Measurements from ENCODE around the gene HAPLN3. TPM values are rescaled to one million over a fixed set of nuclear protein-coding genes. Genes with fewer than 3 reads are reported as not detected.

HAPLN3 gene
- total RNA-seq, 4 donors from 2014 or later, result 17.9 to 34.8 (median 23.1) TPM

DNA sequence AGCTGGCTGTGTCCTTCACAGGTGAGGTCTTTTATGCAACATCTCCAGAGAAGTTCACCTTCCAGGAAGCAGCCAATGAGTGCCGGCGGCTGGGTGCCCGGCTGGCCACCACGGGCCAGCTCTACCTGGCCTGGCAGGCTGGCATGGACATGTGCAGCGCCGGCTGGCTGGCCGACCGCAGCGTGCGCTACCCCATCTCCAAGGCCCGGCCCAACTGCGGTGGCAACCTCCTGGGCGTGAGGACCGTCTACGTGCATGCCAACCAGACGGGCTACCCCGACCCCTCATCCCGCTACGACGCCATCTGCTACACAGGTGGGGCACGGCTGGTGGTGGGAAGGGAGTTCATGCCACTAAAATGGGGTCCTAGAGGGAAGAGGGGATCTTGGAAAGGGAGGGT is 52.0 kb downstream of the HAPLN3 start:
- Histone ChIP-seq H3K4me3 (no peak overlapping the region), H3K4me1 (no peaks in the 10 kb centered on the region), H3K9me3 (no peaks in the 10 kb centered on the region), H3K36me3 (no peaks in the 10 kb centered on the region), H3K27ac (no peak overlapping the region), H3K27me3 (no peaks in the 10 kb centered on the region)
- no peak for TF ChIP-seq POLR2A (IDR thresholded peaks at IDR 0.05)
- no peak for TF ChIP-seq CTCF (IDR thresholded peaks at IDR 0.05)
- intact Hi-C loops (cut with DNase I; ENCODE audit: low total_unique reads), result no loop called here
- DNase-seq, result no peak

DNA sequence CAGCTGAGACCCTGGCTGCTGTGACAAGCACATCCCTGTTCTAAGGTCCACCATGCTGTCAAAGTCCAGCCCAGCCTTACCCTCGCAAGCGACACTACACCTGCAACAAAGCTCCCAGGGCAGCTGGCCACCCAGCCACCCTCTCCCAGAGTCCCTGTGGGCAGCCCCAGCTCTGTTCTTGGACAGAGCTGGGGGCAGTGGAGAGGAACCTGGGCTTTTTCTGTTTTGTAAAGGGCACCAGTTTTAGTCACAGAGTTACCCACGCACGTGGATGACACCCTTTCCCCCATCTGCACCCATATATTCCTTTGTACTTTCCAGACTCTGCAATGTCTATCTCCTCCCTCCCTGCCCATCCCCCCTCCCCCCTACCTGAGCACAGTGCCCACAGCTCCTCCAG is 53.2 kb downstream of the HAPLN3 start:
- intact Hi-C loops (cut with DNase I; ENCODE audit: low total_unique reads), result no loop called here
- H3K9me3 ChIP-seq, result no peaks in the 10 kb centered on the region
- no peak for TF ChIP-seq CTCF (IDR thresholded peaks at IDR 0.05)
- TF ChIP-seq POLR2A (IDR thresholded peaks at IDR 0.05), result no peak
- no peaks in the 10 kb centered on the region for H3K27me3 ChIP-seq
- H3K4me1 ChIP-seq, result no peaks in the 10 kb centered on the region
- DNase-seq, result no peak
- H3K27ac ChIP-seq, result no peak overlapping the region
- H3K4me3 ChIP-seq, result no peak overlapping the region
- H3K36me3 ChIP-seq, result no peaks in the 10 kb centered on the region

DNA sequence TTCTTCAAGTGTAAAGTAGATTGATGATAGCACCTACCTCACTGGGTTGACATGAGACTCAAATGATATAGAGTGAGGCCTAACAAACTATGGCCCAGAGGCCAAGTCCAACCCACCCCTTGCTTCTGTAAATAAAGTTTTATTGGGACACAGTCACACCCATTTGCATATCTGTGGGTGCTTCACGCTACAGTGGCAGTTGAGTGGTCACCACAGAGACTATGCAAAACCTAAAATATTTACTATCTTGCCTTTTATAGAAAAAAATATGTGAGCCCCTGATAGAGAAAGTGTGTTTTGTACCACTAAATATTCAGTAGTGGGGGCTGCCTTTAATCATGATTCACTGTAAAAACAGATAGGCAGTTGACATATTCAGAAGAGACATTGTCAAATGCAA is 54.1 kb downstream of the HAPLN3 start:
- no peaks in the 10 kb centered on the region for H3K27me3 ChIP-seq
- no peak overlapping the region for H3K4me3 ChIP-seq
- H3K9me3 ChIP-seq, result no peaks in the 10 kb centered on the region
- no peaks in the 10 kb centered on the region for H3K36me3 ChIP-seq
- H3K4me1 ChIP-seq, result no peaks in the 10 kb centered on the region
- no peak for DNase-seq
- TF ChIP-seq CTCF (IDR thresholded peaks at IDR 0.05) (no peak), POLR2A (IDR thresholded peaks at IDR 0.05) (no peak)
- intact Hi-C loops (cut with DNase I; ENCODE audit: low total_unique reads), result no loop called here
- H3K27ac ChIP-seq, result no peak overlapping the region

- no peaks in the 10 kb centered on the region for H3K27me3 ChIP-seq
- no peak overlapping the region for H3K4me3 ChIP-seq
- no peak for DNase-seq
- H3K9me3 ChIP-seq, result no peaks in the 10 kb centered on the region
- no peak for TF ChIP-seq CTCF (IDR thresholded peaks at IDR 0.05)
- no peak for TF ChIP-seq POLR2A (IDR thresholded peaks at IDR 0.05)
- intact Hi-C loops (cut with DNase I; ENCODE audit: low total_unique reads), result no loop called here
- H3K4me1 ChIP-seq, result no peaks in the 10 kb centered on the region
- H3K27ac ChIP-seq, result no peak overlapping the region
- H3K36me3 ChIP-seq, result no peaks in the 10 kb centered on the region
Observed at GRCh38 chr15:88839961-88840360, 55.4 kb downstream of the HAPLN3 start.

DNA sequence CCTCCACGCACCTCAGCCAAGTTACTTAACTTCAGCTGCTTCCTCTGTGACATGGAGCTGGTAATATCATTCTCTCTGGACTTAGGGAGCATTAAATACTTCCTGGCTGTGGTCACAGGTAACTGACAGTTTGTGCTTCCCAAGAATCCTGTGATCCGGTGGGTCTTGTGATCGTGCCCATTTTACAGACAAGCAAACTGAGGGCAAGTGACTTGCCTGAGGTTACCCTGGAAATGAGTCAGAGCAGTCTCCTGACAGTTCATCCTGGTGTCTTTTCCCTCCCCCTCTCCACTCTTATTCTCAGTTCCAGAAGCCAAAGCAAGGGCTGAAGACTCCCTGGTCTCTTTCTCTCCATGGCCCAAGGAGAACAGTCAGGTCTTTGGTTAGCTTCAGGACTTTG is 56.2 kb downstream of the HAPLN3 start:
- no peaks in the 10 kb centered on the region for H3K4me1 ChIP-seq
- no peak overlapping the region for H3K4me3 ChIP-seq
- intact Hi-C loops (cut with DNase I; ENCODE audit: low total_unique reads), result no loop called here
- no peaks in the 10 kb centered on the region for H3K9me3 ChIP-seq
- H3K36me3 ChIP-seq, result no peaks in the 10 kb centered on the region
- H3K27ac ChIP-seq, result no peak overlapping the region
- no peak for TF ChIP-seq CTCF (IDR thresholded peaks at IDR 0.05)
- H3K27me3 ChIP-seq, result no peaks in the 10 kb centered on the region
- DNase-seq, result no peak
